HG03457 (cell line): ENCODE measurements around the gene MFNG.
"Not testable (repeated sequence)": the region's sequence is repeated elsewhere in the genome, so short reads cannot be mapped to it uniquely, and the experiment has no call there.

ENCODE experiments used
- ATAC-seq: cut with Tn5 transposase; IDR thresholded peaks from one replicate; pipeline ENCODE4 v1.9.1; 2021; ENCODE audit warnings: moderate number of reproducible peaks; ENCODE audit not compliant: unreplicated experiment

The MFNG gene

GRCh38 chr22:37486224-37486845 lies at the start of gene MFNG:
Gene MFNG, minus strand, starts transcription at chr22:37486384. Its CDS starts 207 bp downstream, at chr22:37486177.
- no peak for ATAC-seq

- ATAC-seq: no peak
These were observed 49.0 kb upstream of the MFNG start for GRCh38 chr22:37535159-37535558.

- ATAC-seq: no peak
These were observed 48.3 kb upstream of the MFNG start for GRCh38 chr22:37534445-37534844.

- ATAC-seq: no peak
These were observed 47.8 kb upstream of the MFNG start for GRCh38 chr22:37533995-37534394.

GRCh38 chr22:37529652-37530345 lies 43.6 kb upstream of the MFNG start:
- no peak for ATAC-seq

GRCh38 chr22:37527952-37528351 lies 41.8 kb upstream of the MFNG start:
- not testable (repeated sequence) for ATAC-seq

- not testable (repeated sequence) for ATAC-seq
These were observed 41.0 kb upstream of the MFNG start for GRCh38 chr22:37527081-37527752.

- no peak for ATAC-seq
These were observed 40.2 kb upstream of the MFNG start for GRCh38 chr22:37526376-37526775.

GRCh38 chr22:37525746-37526350 lies 39.7 kb upstream of the MFNG start:
- no peak for ATAC-seq

- no peak for ATAC-seq
These were observed 39.0 kb upstream of the MFNG start for GRCh38 chr22:37525073-37525745.

GRCh38 chr22:37522482-37522881 lies 36.3 kb upstream of the MFNG start:
- ATAC-seq: no peak

GRCh38 chr22:37521236-37521739 lies 35.1 kb upstream of the MFNG start:
- no peak for ATAC-seq

GRCh38 chr22:37520776-37521191 lies 34.6 kb upstream of the MFNG start:
- no peak for ATAC-seq

- ATAC-seq: no peak
These were observed 33.3 kb upstream of the MFNG start, which contains the start of gene CARD10 for GRCh38 chr22:37519268-37520195. Gene CARD10, minus strand, starts transcription at chr22:37519415. Its CDS starts 215 bp downstream, at chr22:37519200.

GRCh38 chr22:37518509-37519267 lies 32.5 kb upstream of the MFNG start:
- no peak for ATAC-seq

- no peak for ATAC-seq
These were observed 31.8 kb upstream of the MFNG start for GRCh38 chr22:37517826-37518450.

GRCh38 chr22:37516456-37516855 lies 30.3 kb upstream of the MFNG start:
- no peak for ATAC-seq

GRCh38 chr22:37515901-37516300 lies 29.7 kb upstream of the MFNG start:
- ATAC-seq: no peak
